Measurements from ENCODE around the gene ELSPBP1. TPM values are rescaled to one million over a fixed set of nuclear protein-coding genes. Genes with fewer than 3 reads are reported as not detected.
"Not testable (repeated sequence)": the region's sequence is repeated elsewhere in the genome, so short reads cannot be mapped to it uniquely, and the experiment has no call there.

Gene ELSPBP1
- polyA plus RNA-seq, 4 donors = 0.22 to 0.72 TPM; not detected in 2

DNA sequence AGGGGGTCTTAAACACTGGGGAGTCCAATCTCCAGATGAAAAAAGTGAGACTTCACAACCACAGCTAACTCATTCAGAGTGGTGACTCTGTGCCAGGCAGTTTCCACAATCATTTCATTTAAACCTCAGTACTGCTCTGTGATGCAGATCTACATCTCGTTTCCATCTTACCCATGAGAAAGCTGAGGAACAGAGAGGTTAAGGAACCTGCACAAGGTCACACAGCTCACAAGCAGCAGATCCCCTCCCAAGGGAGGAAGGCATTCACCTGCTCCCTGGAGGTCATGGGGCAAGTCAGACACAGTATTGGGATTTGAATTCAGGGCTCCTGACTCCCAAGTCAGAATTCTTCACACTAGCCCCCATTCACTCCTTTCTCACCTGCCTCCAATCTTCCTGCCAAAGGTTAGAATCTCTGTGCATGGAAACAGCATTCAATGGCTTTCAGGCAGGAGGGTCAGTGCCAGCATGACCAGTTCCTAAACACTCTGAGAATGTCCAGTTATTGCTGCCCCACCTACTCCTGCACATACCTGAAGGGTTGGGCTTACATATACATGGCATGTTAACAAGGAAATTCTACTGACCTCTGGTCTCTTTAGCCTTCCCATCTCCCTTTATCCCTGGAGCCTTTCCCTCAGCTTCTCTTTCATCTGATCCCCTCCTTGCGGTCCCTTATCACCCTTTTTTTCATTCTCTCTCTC is 47.6 kb downstream of the ELSPBP1 start:
- no peak for DNase-seq (ENCODE audit: low read depth in 4 of 4, low spot score in 2 of 4)

DNA sequence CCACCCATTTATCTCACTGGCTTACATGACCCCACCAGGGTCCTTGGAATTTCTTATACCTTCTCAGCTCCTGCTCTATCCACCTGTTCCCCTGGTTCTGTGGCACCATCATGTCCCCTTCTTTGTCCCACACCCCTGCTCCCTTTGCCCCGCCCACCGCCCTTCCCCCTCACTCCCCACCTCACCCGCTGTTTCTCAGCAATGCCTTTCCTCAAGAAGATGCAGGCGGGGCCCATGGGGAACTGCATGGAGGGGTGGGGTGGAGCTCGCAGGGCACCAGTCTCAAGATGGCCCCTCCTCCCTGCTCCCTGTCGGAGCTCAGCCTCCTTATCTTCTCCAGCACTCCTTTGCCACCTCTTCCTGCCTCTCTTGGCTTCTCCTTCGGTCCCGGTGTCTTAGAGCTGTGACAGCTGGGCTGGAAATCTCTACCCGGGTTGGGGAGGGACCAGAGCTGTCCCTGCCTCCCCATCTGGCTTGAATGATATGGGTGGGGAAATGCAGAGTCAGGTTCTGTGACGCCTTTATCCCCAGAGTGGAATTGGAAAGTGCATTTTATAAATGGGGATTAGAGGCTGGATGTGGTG is 49.3 kb downstream of the ELSPBP1 start, which contains the start of gene CABP5:
TSS of gene CABP5 (minus strand) at position 405 of the 584 bp plus-strand sequence. CDS start at position 248, 157 bp downstream.
- DNase-seq (ENCODE audit: low read depth in 4 of 4, low spot score in 2 of 4) = no peak

DNA sequence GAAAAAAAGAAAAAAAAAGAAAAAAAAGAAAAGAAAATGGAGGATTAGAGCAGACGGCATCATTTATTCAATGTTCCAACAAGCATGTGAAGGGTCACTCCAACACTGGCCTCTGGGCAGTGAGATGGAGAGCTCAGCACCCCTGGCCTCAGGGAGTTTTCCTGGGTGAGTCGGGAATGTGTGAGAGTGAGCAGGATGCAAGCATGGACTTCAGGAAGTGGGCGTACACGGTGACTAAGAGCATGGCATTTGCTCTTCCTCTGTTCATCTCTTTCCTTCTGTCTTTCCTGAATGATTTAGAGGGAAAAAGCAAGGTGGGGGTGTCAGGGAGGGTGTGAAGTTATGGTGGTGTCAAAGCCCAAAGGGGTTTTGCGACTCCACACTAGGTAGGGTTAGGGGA is 50.1 kb downstream of the ELSPBP1 start:
- no peak for DNase-seq (ENCODE audit: low read depth in 4 of 4, low spot score in 2 of 4)

DNA sequence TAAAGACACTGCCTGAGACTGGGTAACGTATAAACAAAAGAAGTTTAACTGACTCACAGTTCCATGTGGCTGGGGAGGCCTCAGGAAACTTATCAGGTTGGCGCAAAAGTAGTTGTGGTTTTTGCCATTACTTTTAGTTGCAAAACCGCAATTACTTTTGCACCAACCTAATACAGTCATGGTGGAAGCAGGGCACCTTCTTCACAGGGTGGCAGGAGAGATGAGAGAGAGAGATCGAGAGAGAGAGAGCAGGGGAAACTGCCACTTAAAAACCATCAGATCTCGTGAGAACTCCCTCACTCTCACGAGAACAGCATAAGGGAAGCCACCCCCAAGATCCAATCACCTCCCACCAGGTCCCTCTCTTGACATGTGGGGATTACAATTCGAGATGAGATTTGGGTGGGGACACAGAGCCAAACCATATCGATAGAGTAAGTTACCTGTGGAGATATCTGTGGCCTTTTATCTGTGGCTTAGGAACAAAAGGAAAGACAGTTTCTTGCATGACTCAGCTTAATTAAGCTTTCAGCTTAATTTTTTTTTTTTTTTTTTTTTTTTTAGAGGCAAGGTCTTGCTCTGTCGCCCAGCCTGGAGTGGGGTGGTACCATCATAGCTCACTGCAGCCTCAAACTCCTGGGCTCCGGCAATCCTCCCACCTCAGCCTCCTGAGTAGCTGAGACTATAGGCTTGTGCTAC is 57.1 kb downstream of the ELSPBP1 start:
- no peak for DNase-seq (ENCODE audit: low read depth in 4 of 4, low spot score in 2 of 4)

DNA sequence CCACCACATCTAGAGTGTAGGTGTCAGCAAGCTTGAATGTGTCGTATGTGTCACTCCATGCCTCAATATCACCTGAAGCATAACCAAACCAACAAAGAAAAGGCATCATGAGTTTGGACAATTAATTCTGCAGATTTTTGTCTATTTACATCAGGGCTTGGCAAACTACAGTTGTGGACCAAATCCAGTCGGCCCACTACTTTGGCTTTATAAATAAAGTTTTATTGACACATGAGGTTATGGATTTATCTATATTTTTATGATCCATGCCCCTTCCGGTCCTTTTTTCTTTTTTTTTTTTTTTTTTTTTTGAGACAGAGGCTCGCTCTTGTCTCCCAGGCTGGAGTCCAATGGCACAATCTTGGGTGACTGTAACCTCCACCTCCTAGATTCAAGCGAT is 58.6 kb downstream of the ELSPBP1 start:
- DNase-seq (ENCODE audit: low read depth in 4 of 4, low spot score in 2 of 4) = no peak

DNA sequence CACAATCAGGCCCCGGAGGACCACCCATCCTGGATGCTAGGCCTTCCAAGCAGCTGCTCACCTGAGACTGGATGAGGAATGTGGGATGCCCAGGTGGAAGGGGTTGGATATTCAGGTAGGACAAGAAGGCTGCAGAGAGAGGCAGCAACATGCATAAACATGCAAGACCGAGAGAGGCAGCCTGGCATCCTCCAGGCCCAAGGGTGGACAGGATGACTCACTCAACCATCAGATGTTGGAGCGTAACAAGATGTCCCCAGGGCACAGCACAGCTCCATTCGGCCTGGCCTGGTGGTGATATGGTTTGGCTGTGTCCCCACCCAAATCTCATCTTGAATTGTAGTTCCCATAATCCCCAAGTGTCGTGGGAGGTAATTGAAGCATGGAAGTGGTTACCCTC is 59.4 kb downstream of the ELSPBP1 start:
- DNase-seq (ENCODE audit: low read depth in 4 of 4, low spot score in 2 of 4) = no peak

DNA sequence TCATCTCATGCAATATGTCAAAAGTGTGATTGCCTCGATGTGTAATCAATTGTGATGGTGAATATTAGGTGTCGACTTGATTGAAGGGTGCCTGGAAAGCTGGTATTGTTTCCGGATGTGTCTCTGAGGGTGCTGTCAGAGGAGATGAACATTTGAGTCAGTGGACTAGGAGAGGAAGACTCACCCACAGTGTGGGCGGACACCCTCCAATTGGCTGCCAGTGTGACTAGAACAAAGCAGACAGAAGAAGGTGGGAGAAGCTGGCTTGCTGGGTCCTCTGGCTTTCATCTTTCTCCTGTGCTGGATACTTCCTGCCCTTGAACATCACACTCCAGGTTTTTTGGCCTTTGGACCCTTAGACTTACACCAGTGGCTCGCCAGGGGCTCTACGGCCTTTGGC is 64.9 kb downstream of the ELSPBP1 start:
- DNase-seq (ENCODE audit: low read depth in 4 of 4, low spot score in 2 of 4) = no peak

DNA sequence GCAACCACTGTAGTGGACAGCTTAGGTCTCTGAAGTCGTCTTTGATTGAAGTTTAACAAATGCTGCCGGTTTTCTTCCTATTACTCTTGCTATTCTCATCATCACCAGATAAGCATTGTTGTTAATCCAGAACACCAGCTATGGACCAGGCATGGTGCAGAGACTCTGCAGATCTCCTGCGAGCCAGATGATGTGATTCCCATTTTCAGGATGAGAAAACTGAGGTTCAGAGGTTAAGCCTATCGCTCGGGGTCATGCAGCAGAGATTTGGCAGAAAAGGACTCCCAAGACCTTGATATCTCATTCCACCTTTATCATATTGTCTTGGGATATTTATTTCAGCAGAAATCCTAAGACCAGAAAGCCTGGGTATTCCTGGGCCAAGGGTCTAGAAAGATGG is 65.9 kb downstream of the ELSPBP1 start:
- no peak for DNase-seq (ENCODE audit: low read depth in 4 of 4, low spot score in 2 of 4)

DNA sequence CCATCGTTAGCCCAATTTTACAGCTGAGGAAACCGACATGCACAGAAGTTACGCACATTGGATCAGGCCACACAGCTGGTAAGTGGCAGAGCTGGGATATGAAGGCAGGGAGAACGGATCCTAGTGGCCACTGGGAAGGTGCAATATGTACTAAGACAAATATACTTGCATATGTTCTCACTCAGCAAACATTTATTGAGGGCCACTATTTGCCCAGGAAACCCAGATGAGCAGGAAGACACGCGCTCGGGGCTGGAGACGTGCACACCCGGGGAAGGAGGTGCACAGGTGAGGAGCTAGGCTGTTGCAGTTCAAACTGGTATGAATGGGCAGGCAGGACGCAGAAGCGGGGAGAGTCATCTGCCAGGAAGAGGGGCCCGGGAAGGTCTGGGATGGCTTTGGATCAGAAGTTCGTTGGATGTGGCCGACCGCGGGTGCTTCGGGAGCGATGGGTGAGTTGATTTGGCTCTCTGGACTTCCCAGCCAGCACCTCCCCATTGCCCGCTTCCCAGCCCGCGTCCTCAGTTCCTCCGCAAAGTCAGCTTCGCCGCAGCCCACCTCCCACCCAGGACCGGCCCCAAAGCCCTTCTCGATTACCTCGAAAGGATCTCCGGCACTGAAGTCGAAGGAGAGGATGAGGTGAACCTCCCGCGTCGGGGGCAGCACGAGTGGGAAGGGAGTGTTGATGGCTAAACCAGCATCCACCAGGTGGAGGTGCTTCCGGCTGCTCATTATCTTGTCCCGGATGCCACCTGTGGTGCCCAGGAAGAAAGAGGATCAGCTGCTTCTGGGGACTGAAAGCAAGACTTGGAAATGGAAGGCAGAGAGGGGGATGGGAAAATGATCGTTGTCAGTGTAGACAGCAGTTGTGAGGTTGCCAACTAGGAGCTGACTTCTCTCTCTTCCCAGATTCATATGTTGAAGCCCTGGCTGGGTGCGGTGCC is 67.2 kb downstream of the ELSPBP1 start:
- no peak for DNase-seq (ENCODE audit: low read depth in 4 of 4, low spot score in 2 of 4)

DNA sequence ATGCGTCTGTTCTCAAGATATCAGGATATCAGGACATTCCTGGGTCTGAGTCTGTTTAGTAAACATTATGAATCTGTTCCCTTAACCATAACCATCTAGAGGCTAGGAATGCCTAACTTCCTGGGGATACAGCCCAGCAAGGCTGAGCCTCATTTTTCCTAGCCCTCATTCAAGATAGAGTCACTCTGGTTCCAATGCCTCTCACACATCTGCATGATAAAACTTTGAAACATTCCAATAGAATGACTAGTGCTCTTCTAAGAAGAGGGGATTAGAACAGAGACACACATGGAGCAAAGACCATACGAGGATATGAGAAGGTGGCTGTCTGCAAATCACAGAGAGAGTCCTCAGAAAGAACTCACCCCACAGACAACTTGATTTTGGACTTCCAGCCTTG is 70.1 kb downstream of the ELSPBP1 start:
- DNase-seq (ENCODE audit: low read depth in 4 of 4, low spot score in 2 of 4) = no peak

DNA sequence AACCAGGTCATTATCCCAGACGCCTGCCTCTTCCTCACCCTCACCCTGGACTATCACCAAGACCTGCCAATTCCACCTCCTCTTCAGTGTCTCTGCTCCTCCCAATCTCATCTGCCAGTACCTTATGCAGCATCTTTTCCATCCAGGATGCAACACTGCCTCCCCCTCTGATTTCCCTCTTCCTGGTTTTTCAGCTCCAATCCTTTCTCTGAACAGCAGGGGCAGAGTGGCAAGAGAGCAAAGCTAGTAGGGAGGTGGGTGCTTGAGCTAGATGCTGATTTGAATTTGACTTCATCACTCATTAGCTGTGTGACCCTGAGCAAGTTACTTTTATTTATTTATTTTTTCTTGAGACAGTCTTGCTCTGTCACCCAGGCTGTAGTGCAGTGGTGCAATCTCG is 75.0 kb downstream of the ELSPBP1 start:
- DNase-seq (ENCODE audit: low read depth in 4 of 4, low spot score in 2 of 4) = no peak

DNA sequence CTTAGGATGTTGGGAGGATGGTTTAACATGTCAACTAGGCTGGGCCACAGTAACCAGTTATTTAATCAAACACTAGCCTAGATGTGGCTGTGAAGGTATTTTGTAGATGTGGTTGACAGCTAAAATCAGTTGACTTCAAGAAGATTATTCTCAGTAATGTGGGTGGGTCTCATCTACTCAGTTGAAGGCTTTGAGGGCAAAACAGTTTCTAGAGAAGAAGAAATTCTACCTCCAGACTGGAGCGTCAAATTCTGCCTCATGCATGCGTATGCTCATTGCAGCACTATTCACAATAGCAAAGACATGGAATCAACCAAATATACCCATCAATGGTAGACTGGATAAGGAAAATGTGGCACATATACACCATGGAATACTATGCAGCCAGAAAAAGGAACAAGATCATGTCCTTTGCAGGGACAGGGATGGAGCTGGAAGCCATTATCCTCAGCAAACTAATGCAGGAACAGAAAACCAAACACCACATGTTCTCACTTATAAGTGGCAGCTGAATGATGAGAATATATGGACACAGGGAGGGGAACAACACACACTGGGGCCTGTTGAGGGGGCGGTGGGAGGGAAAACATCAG is 75.8 kb downstream of the ELSPBP1 start:
- DNase-seq (ENCODE audit: low read depth in 4 of 4, low spot score in 2 of 4) = not testable (repeated sequence)

Other genes starting within 250 kb of the ELSPBP1 start
- gene NOP53, start 249.1 kb upstream of the ELSPBP1 start, polyA plus RNA-seq (ENCODE audit: insufficient read length in 4 of 4) = 100 to 1,000 TPM; 346 to 525 (median 378) TPM
- 100 to 1,000 TPM; 115 to 174 (median 149) TPM for gene SELENOW, start 215.9 kb upstream of the ELSPBP1 start, polyA plus RNA-seq (ENCODE audit: insufficient read length in 4 of 4)
- not detected for gene TPRX1, start 190.1 kb upstream of the ELSPBP1 start, polyA plus RNA-seq (ENCODE audit: insufficient read length in 4 of 4)
- gene CRX, start 172.7 kb upstream of the ELSPBP1 start, polyA plus RNA-seq (ENCODE audit: insufficient read length in 4 of 4) = under 1 TPM in 1 of 4 donors, not detected in 3; 0.21 TPM
- gene TPRX2, start 135.4 kb upstream of the ELSPBP1 start, polyA plus RNA-seq (ENCODE audit: insufficient read length in 4 of 4) = not detected
- gene SULT2A1, start 108.3 kb upstream of the ELSPBP1 start, polyA plus RNA-seq (ENCODE audit: insufficient read length in 4 of 4) = under 1 TPM in 3 of 4 donors, not detected in 1; 0.19 to 0.68 (median 0.30) TPM
- not detected for gene BSPH1, start 2.5 kb upstream of the ELSPBP1 start, polyA plus RNA-seq (ENCODE audit: insufficient read length in 4 of 4)
- gene CABP5, start 49.4 kb downstream of the ELSPBP1 start, polyA plus RNA-seq (ENCODE audit: insufficient read length in 4 of 4) = not detected
- 1 to 10 TPM; 4.3 to 8.4 (median 5.4) TPM for gene PLA2G4C, start 116.2 kb downstream of the ELSPBP1 start, polyA plus RNA-seq (ENCODE audit: insufficient read length in 4 of 4)
- gene LIG1, start 175.7 kb downstream of the ELSPBP1 start, polyA plus RNA-seq (ENCODE audit: insufficient read length in 4 of 4) = 10 to 100 TPM; 50.7 to 87.3 (median 68.4) TPM
- gene ZSWIM9, start 176.0 kb downstream of the ELSPBP1 start, polyA plus RNA-seq (ENCODE audit: insufficient read length in 4 of 4) = 10 to 100 TPM in 2 of 4 donors, 1 to 10 TPM in 2; 8.9 to 12.2 (median 10.8) TPM

Data from left renal cortex interstitium (tissue), 4 donors.